Psoas muscle (tissue), 8 donors: ENCODE data around the gene TTC22. TPM values are rescaled to one million over a fixed set of nuclear protein-coding genes. Genes with fewer than 3 reads are reported as not detected.
A peak's percentile ranks its signal among the peaks of the same experiment; 100 is the strongest.

Experiments
- ATAC-seq, 4 donors: fragments of 200-7000 bp; cut with Tn5 transposase; one replicate each; pipeline ENCODE4 v1.9.1; 2020; ENCODE audit warnings: moderate library complexity in 3 of 4, mild to moderate bottlenecking in 2 of 4
- DNase-seq, 2 donors: peaks; one replicate each; pipeline ENCODE4 v3.0.0-alpha.2; 2020
- H3K27ac ChIP-seq: fragments of 200-600 bp; one replicate; pipeline ENCODE4 v1.8.0; 2022
- H3K27me3 ChIP-seq, 3 donors: fragments of 200-600 bp in 1 of 3; one replicate each; pipeline versions ENCODE4 v1.6.1 to v1.8.0; 2013 to 2022; ENCODE audit warnings: low read length in 2 of 3, mild to moderate bottlenecking in 2 of 3, moderate library complexity in 1 of 3; ENCODE audit not compliant: insufficient read depth in 3 of 3
- H3K36me3 ChIP-seq, 2 donors: fragments of 200-600 bp in 1 of 2; one replicate each; pipeline versions ENCODE4 v1.6.1 to v1.8.0; 2013 to 2022; ENCODE audit warnings: low read depth in 1 of 2, mild to moderate bottlenecking in 1 of 2, moderate library complexity in 1 of 2; ENCODE audit not compliant: insufficient read depth in 1 of 2
- H3K4me1 ChIP-seq: fragments of 200-600 bp; one replicate; pipeline ENCODE4 v1.8.0; 2022
- H3K4me3 ChIP-seq: fragments of 200-600 bp; one replicate; pipeline ENCODE4 v1.8.0; 2022; ENCODE audit warnings: mild to moderate bottlenecking
- H3K9me3 ChIP-seq: fragments of 200-600 bp; one replicate; pipeline ENCODE4 v1.8.0; 2022
- CTCF ChIP-seq: fragments of 200-600 bp; IDR thresholded peaks from one replicate; pipeline ENCODE4 v1.8.0; 2022; ENCODE audit warnings: antibody characterized with exemption
- WGBS, 3 donors: extraction: QIAGEN DNeasy Blood & Tissue Kit; methylation state at CpG; one replicate each; pipeline versions ENCODE4 v1.1.6 to v1.1.7; 2013; 5-methylcytosine and 5-hydroxymethylcytosine counted together
- intact Hi-C, 2 donors: fragments of 100-400 bp; cut with DNase I; formaldehyde crosslinking; loops; one replicate each; pipeline versions ENCODE4 v1.11.0 to v1.14.2; 2022
- polyA plus RNA-seq, 3 donors: library from polyadenylated mRNA; stranded (reverse); fragments of 200-250 nt; gene quantifications; one replicate each; pipeline ENCODE4 v1.2.3, GENCODE V29; 2013
- total RNA-seq, 4 donors: library from RNA; stranded (reverse); fragmentation: NEBNext Ultra II Directional in 2 of 4; extraction: Animal tissue kit (Norgen Biotek cat#: 25700) in 2 of 4; gene quantifications; one replicate each; pipeline versions ENCODE4 v1.2.1 to v1.2.4, GENCODE V29; 2021 to 2023
- donor health status: healthy with polysubstance abuse.
- donor health status: DM: no; HTN: no; CAD: no; lungs with moderate emphysema.
- donor health status: Bipolar disorder and iron deficiency.
- donor health status: healthy.
- donor health status: DM: yes; HTN: yes; CAD: no.
- donor health status: DM: no; HTN: no; CAD: no.
- donor health status: DM: no; HTN: no; CAD: no.
- donor health status: DM: yes; HTN: yes; CAD: no.

Gene TTC22
- total and polyA plus RNA-seq, 7 donors: 0.03 to 0.13 (median 0.03) TPM; not detected in 2

DNA sequence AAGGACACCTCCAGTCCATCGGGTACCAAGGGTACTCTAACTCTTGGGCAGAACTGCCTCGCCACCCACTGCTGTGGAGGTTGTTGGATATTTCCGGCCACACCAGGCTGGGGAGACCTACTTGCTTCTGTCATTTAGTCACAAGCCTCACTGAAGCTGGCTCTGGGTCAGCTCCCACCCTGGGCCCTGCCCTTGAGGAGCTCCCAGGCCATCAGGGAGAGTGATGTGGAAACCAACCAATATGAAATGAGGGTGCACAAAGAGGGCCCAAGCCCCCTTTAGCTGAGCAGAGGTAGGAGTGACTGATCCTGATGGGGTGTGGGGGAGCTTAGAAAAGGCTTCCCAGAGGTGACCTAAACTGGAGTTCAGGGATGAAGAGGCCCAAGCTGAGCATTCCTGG lies 56.4 kb downstream of the TTC22 start:
- Histone ChIP-seq H3K4me1 (no peaks in the 10 kb centered on the region), H3K9me3 (no peaks in the 10 kb centered on the region), H3K27me3 (no peaks in the 10 kb centered on the region), H3K27ac (no peak overlapping the region), H3K36me3 (peaks cover 0 to 45% of the 10 kb centered on the region in 2 donors), H3K4me3 (no peak overlapping the region)
- WGBS, 3 donors: 88 to 92% (median 90%) methylated on average over 3 of the region's 3 CpGs
- ATAC-seq: no peak
- no peak for TF ChIP-seq CTCF
- intact Hi-C loops: no loop called here
- no peak for DNase-seq

DNA sequence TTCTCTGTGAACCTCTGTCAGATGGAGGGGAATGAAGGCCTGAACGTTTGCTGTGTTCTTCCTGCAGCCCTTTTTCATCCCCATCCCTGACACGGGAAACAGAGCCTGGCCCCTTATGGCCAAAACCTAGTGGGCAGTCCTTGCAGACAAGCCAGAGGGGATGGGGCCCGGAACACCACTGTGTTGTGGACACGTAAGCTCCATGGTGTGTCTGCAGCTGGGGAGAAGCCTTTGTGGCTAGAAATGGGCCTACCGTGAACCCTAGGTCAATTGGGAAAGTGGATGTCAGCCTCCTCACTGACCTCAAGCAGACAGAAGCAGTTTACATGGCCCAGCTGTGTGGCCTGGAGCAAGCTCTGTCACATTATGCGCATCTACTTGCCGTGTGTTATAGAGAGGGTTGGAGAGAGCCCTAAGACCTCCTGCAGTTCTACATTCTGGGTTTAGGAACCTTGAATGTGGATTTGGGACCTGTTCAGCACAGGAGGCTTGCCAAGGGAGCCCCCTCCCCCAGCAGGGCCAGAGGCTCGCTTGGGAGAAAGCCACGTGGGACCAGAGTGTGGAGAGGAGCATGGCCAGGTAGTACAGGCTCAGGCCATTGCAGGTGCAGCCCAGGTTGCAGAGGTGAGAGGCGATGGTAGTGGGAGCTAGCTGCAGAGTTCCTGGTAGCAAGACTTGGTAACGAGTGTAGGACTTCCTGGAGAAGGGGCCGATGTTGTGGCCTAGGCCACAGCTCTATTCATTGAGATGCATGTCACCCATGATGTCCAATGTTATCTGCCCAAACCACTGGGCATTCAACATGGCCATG lies 57.5 kb downstream of the TTC22 start:
- DNase-seq (no peak), ATAC-seq (peak in 1 of 4 donors; percentile 12)
- no peaks in the 10 kb centered on the region for H3K4me1 ChIP-seq
- no peak overlapping the region for H3K4me3 ChIP-seq
- H3K27me3 ChIP-seq: no peaks in the 10 kb centered on the region
- TF ChIP-seq CTCF: no peak
- WGBS, 3 donors: 76 to 84% (median 79%) methylated on average over 12 of the region's 12 CpGs
- H3K27ac ChIP-seq: no peak overlapping the region
- H3K36me3 ChIP-seq: peaks cover 0 to 55% of the 10 kb centered on the region in 2 donors
- H3K9me3 ChIP-seq: no peaks in the 10 kb centered on the region
- intact Hi-C loops: no loop called here

- no peak for DNase-seq
- no peak for ATAC-seq
- no peaks in the 10 kb centered on the region for H3K4me1 ChIP-seq
- peaks cover 0 to 69% of the 10 kb centered on the region in 2 donors for H3K36me3 ChIP-seq
- intact Hi-C loops: no loop called here
- 45 to 58% (median 52%) methylated on average over 4 of the region's 4 CpGs for WGBS, 3 donors
- H3K9me3 ChIP-seq: no peaks in the 10 kb centered on the region
- no peaks in the 10 kb centered on the region for H3K27me3 ChIP-seq
- no peak overlapping the region for H3K27ac ChIP-seq
- no peak overlapping the region for H3K4me3 ChIP-seq
- no peak for TF ChIP-seq CTCF
Observed at GRCh38 chr1:54742282-54742681, 58.8 kb downstream of the TTC22 start.

DNA sequence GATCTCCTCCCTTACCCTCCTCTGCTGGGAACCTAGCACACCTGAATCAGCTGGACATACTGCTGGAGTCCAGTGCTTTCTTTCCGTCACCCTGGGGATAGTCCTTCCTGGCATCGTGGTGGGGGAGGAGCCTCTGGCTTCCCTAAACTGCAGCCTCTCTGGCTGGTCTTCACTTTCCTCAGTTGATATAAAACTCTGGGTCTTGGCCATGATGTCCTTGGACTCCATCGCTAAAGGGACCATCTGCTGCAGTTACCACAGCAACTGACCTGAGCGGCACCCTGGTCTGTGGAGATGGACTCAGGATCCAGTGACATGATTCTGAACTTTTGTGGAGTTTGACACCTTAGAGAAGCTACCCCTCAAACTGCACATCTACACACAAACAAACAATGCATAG lies 59.6 kb downstream of the TTC22 start:
- peaks cover 0 to 76% of the 10 kb centered on the region in 2 donors for H3K36me3 ChIP-seq
- intact Hi-C loops: no loop called here
- no peaks in the 10 kb centered on the region for H3K9me3 ChIP-seq
- no peak for TF ChIP-seq CTCF
- DNase-seq (no peak), ATAC-seq (no peak)
- no peak overlapping the region for H3K4me3 ChIP-seq
- H3K27ac ChIP-seq: no peak overlapping the region
- 76 to 86% (median 77%) methylated on average over 4 of the region's 4 CpGs for WGBS, 3 donors
- no peaks in the 10 kb centered on the region for H3K4me1 ChIP-seq
- no peaks in the 10 kb centered on the region for H3K27me3 ChIP-seq
